Calu3 (cell line): ENCODE results near the gene CBFA2T3. TPM values are rescaled to one million over a fixed set of nuclear protein-coding genes. Genes with fewer than 3 reads are reported as not detected.

Experiments used
- BruUV-seq: library from RNA; stranded (reverse); fragments of 400-500 nt; replicated peaks from 2 replicates; lab custom pipeline; 2021; lab: Mats Ljungman, UMichigan
- CTCF ChIA-PET: fragments of 300-600 bp; sonication (Branson Sonifier 250); formaldehyde crosslinking; loops from one replicate; lab custom pipeline; 2022; ENCODE audit warnings: antibody characterized with exemption; lab: Charles Lee
- DNase-seq: peaks from one replicate; pipeline ENCODE4 v3.0.0; 2022
- H3K27ac Mint-ChIP-seq: one replicate; pipeline ENCODE4 v1.8.0; 2022; ENCODE audit warnings: mixed read lengths; ENCODE audit not compliant: unreplicated experiment
- H3K27me3 Mint-ChIP-seq: one replicate; pipeline ENCODE4 v1.8.0; 2022; ENCODE audit warnings: mixed read lengths; ENCODE audit not compliant: unreplicated experiment
- H3K36me3 Mint-ChIP-seq: one replicate; pipeline ENCODE4 v1.8.0; 2022; ENCODE audit warnings: mild to moderate bottlenecking, moderate library complexity, mixed read lengths; ENCODE audit not compliant: insufficient read depth, unreplicated experiment
- H3K4me1 Mint-ChIP-seq: one replicate; pipeline ENCODE4 v1.8.0; 2022; ENCODE audit warnings: mild to moderate bottlenecking, low read depth, mixed read lengths; ENCODE audit not compliant: unreplicated experiment
- H3K4me3 Mint-ChIP-seq: one replicate; pipeline ENCODE4 v1.8.0; 2022; ENCODE audit warnings: mild to moderate bottlenecking, low read depth, moderate library complexity, mixed read lengths; ENCODE audit not compliant: unreplicated experiment
- H3K9me3 Mint-ChIP-seq: one replicate; pipeline ENCODE4 v1.8.0; 2022; ENCODE audit warnings: low read depth, mixed read lengths; ENCODE audit not compliant: unreplicated experiment
- intact Hi-C: fragments of 100-400 bp; cut with micrococcal nuclease; formaldehyde crosslinking; loops from one replicate; pipeline ENCODE4 v1.10.0; 2022; ENCODE audit not compliant: unreplicated experiment
- total RNA-seq: library from RNA; stranded (reverse); gene quantifications from 2 replicates; pipeline ENCODE4 v1.2.3, GENCODE V29; 2022
- TF ChIP-seq, protein P1 (sequence below): fragments of 200-600 bp; IDR thresholded peaks from one replicate; pipeline ENCODE4 v1.8.0; 2022; ENCODE audit warnings: antibody characterized with exemption; ENCODE audit not compliant: unreplicated experiment

The CBFA2T3 gene
- total RNA-seq, 1 experiment from 2014 or later = not detected

- no peaks in the 10 kb centered on the region for H3K36me3 Mint-ChIP-seq
- TF ChIP-seq, protein P1, sequence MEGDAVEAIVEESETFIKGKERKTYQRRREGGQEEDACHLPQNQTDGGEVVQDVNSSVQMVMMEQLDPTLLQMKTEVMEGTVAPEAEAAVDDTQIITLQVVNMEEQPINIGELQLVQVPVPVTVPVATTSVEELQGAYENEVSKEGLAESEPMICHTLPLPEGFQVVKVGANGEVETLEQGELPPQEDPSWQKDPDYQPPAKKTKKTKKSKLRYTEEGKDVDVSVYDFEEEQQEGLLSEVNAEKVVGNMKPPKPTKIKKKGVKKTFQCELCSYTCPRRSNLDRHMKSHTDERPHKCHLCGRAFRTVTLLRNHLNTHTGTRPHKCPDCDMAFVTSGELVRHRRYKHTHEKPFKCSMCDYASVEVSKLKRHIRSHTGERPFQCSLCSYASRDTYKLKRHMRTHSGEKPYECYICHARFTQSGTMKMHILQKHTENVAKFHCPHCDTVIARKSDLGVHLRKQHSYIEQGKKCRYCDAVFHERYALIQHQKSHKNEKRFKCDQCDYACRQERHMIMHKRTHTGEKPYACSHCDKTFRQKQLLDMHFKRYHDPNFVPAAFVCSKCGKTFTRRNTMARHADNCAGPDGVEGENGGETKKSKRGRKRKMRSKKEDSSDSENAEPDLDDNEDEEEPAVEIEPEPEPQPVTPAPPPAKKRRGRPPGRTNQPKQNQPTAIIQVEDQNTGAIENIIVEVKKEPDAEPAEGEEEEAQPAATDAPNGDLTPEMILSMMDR = no peak
- no peak overlapping the region for H3K27ac Mint-ChIP-seq
- no peak for DNase-seq
- CTCF ChIA-PET = no interaction called here
- H3K9me3 Mint-ChIP-seq = no peaks in the 10 kb centered on the region
- intact Hi-C loops = no loop called here
- H3K4me1 Mint-ChIP-seq = no peaks in the 10 kb centered on the region
- no peak overlapping the region for H3K4me3 Mint-ChIP-seq
- H3K27me3 Mint-ChIP-seq = peaks cover 95% of the 10 kb centered on the region
- BruUV-seq = no TSS peak
Observed at GRCh38 chr16:89023621-89024511, 46.9 kb upstream of the CBFA2T3 start.

- no peak overlapping the region for H3K4me3 Mint-ChIP-seq
- TF ChIP-seq, protein P1 = no peak
- no peaks in the 10 kb centered on the region for H3K36me3 Mint-ChIP-seq
- no peak for DNase-seq
- H3K4me1 Mint-ChIP-seq = no peaks in the 10 kb centered on the region
- BruUV-seq = no TSS peak
- intact Hi-C loops = no loop called here
- no peak overlapping the region for H3K27ac Mint-ChIP-seq
- CTCF ChIA-PET = no interaction called here
- H3K27me3 Mint-ChIP-seq = peaks cover 100% of the 10 kb centered on the region
- no peaks in the 10 kb centered on the region for H3K9me3 Mint-ChIP-seq
Observed at GRCh38 chr16:89023151-89023551, 46.1 kb upstream of the CBFA2T3 start.

DNA sequence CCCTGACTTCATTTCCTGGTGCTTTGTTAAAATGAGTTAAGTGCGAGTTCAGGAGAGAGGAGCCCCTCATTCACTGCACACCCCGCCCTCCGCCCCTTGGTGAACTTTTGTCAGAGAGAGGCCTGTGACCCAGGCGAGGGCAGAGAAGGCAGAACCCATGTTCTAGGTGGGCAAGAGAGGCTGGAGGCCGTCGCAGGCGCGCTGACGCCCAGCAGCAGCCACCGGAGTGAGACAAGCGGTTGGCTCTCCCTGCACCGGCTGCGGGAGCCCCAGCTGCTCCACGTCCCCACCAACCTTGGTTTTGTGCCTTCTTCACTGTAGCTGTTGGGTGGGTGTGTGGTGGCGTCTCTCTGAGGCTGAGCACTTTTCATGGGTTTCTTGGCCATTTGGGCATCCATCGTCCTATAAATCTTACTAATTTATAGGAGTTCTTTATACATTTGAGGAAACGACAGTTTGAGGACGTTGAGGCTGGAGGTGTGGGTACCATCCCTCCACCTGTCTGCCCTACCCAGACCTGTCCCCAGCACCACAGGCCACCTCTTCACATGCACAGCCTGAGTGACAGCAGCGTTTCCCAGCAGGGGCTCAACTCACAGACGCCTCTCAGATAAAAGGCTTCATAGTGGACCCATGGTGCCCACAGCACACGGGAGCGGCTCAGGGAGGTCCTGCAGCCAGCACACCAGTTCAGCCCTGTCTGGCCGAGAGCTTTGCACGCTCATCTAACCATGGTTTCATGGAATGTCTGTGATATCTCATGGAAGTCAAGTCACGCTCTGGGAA lies 45.2 kb upstream of the CBFA2T3 start:
- BruUV-seq = no TSS peak
- H3K4me3 Mint-ChIP-seq = no peak overlapping the region
- no peaks in the 10 kb centered on the region for H3K4me1 Mint-ChIP-seq
- peaks cover 97% of the 10 kb centered on the region for H3K27me3 Mint-ChIP-seq
- TF ChIP-seq, protein P1 = no peak
- no peak for DNase-seq
- CTCF ChIA-PET = no interaction called here
- no peaks in the 10 kb centered on the region for H3K9me3 Mint-ChIP-seq
- no peak overlapping the region for H3K27ac Mint-ChIP-seq
- intact Hi-C loops = no loop called here
- H3K36me3 Mint-ChIP-seq = no peaks in the 10 kb centered on the region

DNA sequence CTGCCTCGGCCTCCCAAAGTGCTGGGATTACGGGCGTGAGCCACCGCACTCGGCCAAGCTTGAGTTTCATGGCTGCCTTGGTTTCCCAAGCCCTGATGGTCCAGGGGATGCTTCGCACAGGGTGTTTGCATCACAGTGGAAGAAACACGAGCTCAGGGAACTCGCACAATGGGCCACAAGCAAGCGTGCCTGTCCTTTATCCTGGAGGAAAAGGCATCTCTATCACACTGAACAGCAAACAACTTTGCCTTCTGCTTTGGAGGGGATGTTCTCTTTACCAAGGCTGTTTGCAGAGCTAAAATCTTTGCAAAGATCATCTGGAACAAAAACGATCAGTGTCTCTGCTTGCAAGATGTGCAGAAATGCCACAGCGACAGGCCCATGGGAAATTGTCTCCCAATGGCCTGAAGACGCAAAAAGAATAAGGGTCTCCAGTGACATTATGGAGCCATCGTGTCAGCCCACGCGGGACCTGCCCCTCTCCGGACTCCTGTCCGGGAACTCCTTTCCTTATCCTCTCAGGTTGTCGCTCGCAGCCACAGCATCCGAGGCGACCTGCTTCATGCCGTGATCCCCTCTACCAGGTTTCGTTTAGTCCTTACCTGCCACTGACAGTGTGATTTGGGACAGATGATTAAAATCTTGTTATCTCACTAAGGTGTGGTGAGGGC lies 44.1 kb upstream of the CBFA2T3 start:
- intact Hi-C loops = no loop called here
- Mint-ChIP-seq H3K27me3 (peaks cover 94% of the 10 kb centered on the region), H3K4me3 (no peak overlapping the region), H3K4me1 (no peaks in the 10 kb centered on the region), H3K36me3 (no peaks in the 10 kb centered on the region), H3K27ac (no peak overlapping the region), H3K9me3 (no peaks in the 10 kb centered on the region)
- BruUV-seq = no TSS peak
- DNase-seq = no peak
- CTCF ChIA-PET = no interaction called here
- TF ChIP-seq, protein P1 = no peak
